H1 (cell line): ENCODE measurements around the gene NTPCR. TPM values are rescaled to one million over a fixed set of nuclear protein-coding genes. Genes with fewer than 3 reads are reported as not detected.
"Not testable (repeated sequence)": the region's sequence is repeated elsewhere in the genome, so short reads cannot be mapped to it uniquely, and the experiment has no call there.

Experiments
- CTCF ChIA-PET: fragments of 300-600 bp; sonication (Branson Sonifier 250); formaldehyde crosslinking; loops from one replicate; lab custom pipeline; 2021; ENCODE audit not compliant: partially characterized antibody; lab: Charles Lee
- POLR2A ChIA-PET: fragments of 300-600 bp; sonication (Branson Sonifier 250); formaldehyde crosslinking; loops from one replicate; lab custom pipeline; 2021; ENCODE audit warnings: inconsistent platforms; ENCODE audit not compliant: partially characterized antibody; lab: Charles Lee
- DNase-seq, 2 experiments: peaks; one replicate each; pipeline versions ENCODE4 v3.0.0 to v3.0.0-alpha.2; 2010 to 2022; ENCODE audit warnings: low spot score in 2 of 2, low read depth in 1 of 2, mixed read lengths in 1 of 2
- FAIRE-seq: peaks from 2 replicates; lab custom pipeline; 2011; peaks lifted over from hg19 to GRCh38; lab: Jason Lieb, UNC
- H2AFZ ChIP-seq: 2 replicates; pipeline ENCODE4 v1.8.1; 2012; ENCODE audit warnings: low read length, inconsistent platforms
- H2AK5ac ChIP-seq: 2 replicates; pipeline ENCODE4 v1.6.1; 2013; ENCODE audit warnings: low read depth, low read length
- H2BK120ac ChIP-seq: replicated peaks from 2 replicates; pipeline ENCODE3; 2013; ENCODE audit warnings: low read depth, low read length, inconsistent platforms
- H2BK12ac ChIP-seq: 2 replicates; pipeline ENCODE4 v1.6.1; 2013; ENCODE audit warnings: low read depth, low read length
- H2BK15ac ChIP-seq: 2 replicates; pipeline ENCODE4 v1.6.1; 2013; ENCODE audit warnings: low read length
- H2BK20ac ChIP-seq: 2 replicates; pipeline ENCODE4 v1.6.1; 2013; ENCODE audit warnings: low read length
- H2BK5ac ChIP-seq: 2 replicates; pipeline ENCODE4 v1.6.1; 2013; ENCODE audit warnings: low read depth, low read length
- H3K14ac ChIP-seq: 2 replicates; pipeline ENCODE4 v1.6.1; 2013; ENCODE audit warnings: inconsistent platforms; ENCODE audit not compliant: insufficient read length
- H3K18ac ChIP-seq: 2 replicates; pipeline ENCODE4 v1.6.1; 2013; ENCODE audit warnings: low read length; ENCODE audit errors: extremely low read depth
- H3K23ac ChIP-seq: 2 replicates; pipeline ENCODE4 v1.6.1; 2013; ENCODE audit warnings: inconsistent platforms; ENCODE audit not compliant: insufficient read length
- H3K23me2 ChIP-seq: 2 replicates; pipeline ENCODE4 v1.6.1; 2013; ENCODE audit warnings: low read depth, low read length
- H3K27ac ChIP-seq: 2 replicates; pipeline ENCODE4 v1.6.1; 2011; ENCODE audit warnings: low read depth, low read length, inconsistent platforms
- H3K27me3 ChIP-seq, 4 experiments: replicated peaks in 1 of 4; 1 replicate in 1 of 4; 2 replicates in 3 of 4; pipeline versions ENCODE4 v1.6.1 to v1.8.1; 2011 to 2013; ENCODE audit warnings: low read length in 3 of 4, mild to moderate bottlenecking in 3 of 4, inconsistent platforms in 2 of 4, mixed read lengths in 2 of 4, moderate library complexity in 1 of 4; ENCODE audit not compliant: control insufficient read depth in 3 of 4, insufficient read depth in 3 of 4; ENCODE audit errors: extremely low read depth in 1 of 4
- H3K36me3 ChIP-seq, 4 experiments: 2 replicates each; pipeline versions ENCODE4 v1.6.1 to v1.8.1; 2011 to 2013; ENCODE audit warnings: mild to moderate bottlenecking in 4 of 4, low read length in 3 of 4, moderate library complexity in 2 of 4, control low read depth in 1 of 4, inconsistent platforms in 1 of 4; ENCODE audit not compliant: insufficient read depth in 4 of 4, control insufficient read depth in 2 of 4
- H3K4ac ChIP-seq: replicated peaks from 2 replicates; pipeline ENCODE3; 2013; ENCODE audit warnings: low read length, low read depth, mixed read lengths, inconsistent platforms; ENCODE audit not compliant: insufficient read length
- H3K4me1 ChIP-seq, 4 experiments: replicated peaks in 1 of 4; 1 replicate in 1 of 4; 2 replicates in 3 of 4; pipeline versions ENCODE4 v1.6.1 to v1.8.1; 2011 to 2013; ENCODE audit warnings: low read length in 3 of 4, inconsistent platforms in 2 of 4, mixed read lengths in 1 of 4; ENCODE audit not compliant: insufficient read depth in 4 of 4, control insufficient read depth in 3 of 4
- H3K4me2 ChIP-seq, 2 experiments: 2 replicates each; pipeline versions ENCODE4 v1.6.1 to v1.8.1; 2011 to 2013; ENCODE audit warnings: low read depth in 2 of 2, low read length in 2 of 2, control low read depth in 1 of 2, inconsistent platforms in 1 of 2, mild to moderate bottlenecking in 1 of 2; ENCODE audit not compliant: insufficient read depth in 1 of 2
- H3K4me3 ChIP-seq, 4 experiments: fragments of 200-600, 300-600 bp in 1 of 4; sonication (generic), shearing (Covaris generic), sonication (Bioruptor Twin) in 1 of 4; 2 replicates each; pipeline versions ENCODE4 v1.5.1 to v1.8.1; 2011 to 2016; ENCODE audit warnings: low read length in 4 of 4, low read depth in 3 of 4, control low read depth in 2 of 4, inconsistent platforms in 2 of 4, mild to moderate bottlenecking in 2 of 4, mixed read lengths in 1 of 4, moderate library complexity in 1 of 4; ENCODE audit not compliant: insufficient read depth in 2 of 4; ENCODE audit errors: extremely low read depth in 1 of 4
- H3K56ac ChIP-seq: replicated peaks from 2 replicates; pipeline ENCODE3; 2013; ENCODE audit warnings: low read depth, mild to moderate bottlenecking, mixed read lengths, low read length, inconsistent platforms; ENCODE audit not compliant: insufficient read length
- H3K79me1 ChIP-seq: 2 replicates; pipeline ENCODE4 v1.6.1; 2013; ENCODE audit warnings: low read depth, low read length, control low read depth
- H3K79me2 ChIP-seq, 2 experiments: 2 replicates each; pipeline versions ENCODE4 v1.6.1 to v1.8.1; 2012 to 2013; ENCODE audit warnings: low read length in 2 of 2, mild to moderate bottlenecking in 2 of 2, inconsistent platforms in 1 of 2; ENCODE audit not compliant: insufficient read depth in 2 of 2, control insufficient read depth in 1 of 2
- H3K9ac ChIP-seq, 4 experiments: replicated peaks in 1 of 4; 1 replicate in 1 of 4; 2 replicates in 3 of 4; pipeline versions ENCODE4 v1.6.1 to v1.8.1; 2011 to 2013; ENCODE audit warnings: low read depth in 3 of 4, low read length in 3 of 4, control low read depth in 2 of 4, mild to moderate bottlenecking in 2 of 4, moderate library complexity in 2 of 4, inconsistent platforms in 1 of 4; ENCODE audit errors: extremely low read depth in 1 of 4
- H3K9me3 ChIP-seq, 2 experiments: 2 replicates each; pipeline versions ENCODE4 v1.6.1 to v1.8.1; 2012 to 2013; ENCODE audit warnings: mild to moderate bottlenecking in 2 of 2, moderate library complexity in 2 of 2, control low read depth in 1 of 2, inconsistent platforms in 1 of 2, low read depth in 1 of 2, low read length in 1 of 2, mixed read lengths in 1 of 2; ENCODE audit not compliant: insufficient read depth in 2 of 2
- H4K20me1 ChIP-seq, 2 experiments: replicated peaks in 1 of 2; 2 replicates each; pipeline versions ENCODE3 to v1.8.1; 2011 to 2013; ENCODE audit warnings: inconsistent platforms in 2 of 2, low read length in 2 of 2, mild to moderate bottlenecking in 1 of 2; ENCODE audit not compliant: insufficient read depth in 2 of 2, control insufficient read depth in 1 of 2
- H4K5ac ChIP-seq: 2 replicates; pipeline ENCODE4 v1.6.1; 2013; ENCODE audit warnings: low read length, low read depth, mixed read lengths, inconsistent platforms; ENCODE audit not compliant: insufficient read length
- H4K8ac ChIP-seq: 2 replicates; pipeline ENCODE4 v1.8.0; 2013; ENCODE audit warnings: mild to moderate bottlenecking, moderate library complexity, low read length, inconsistent platforms; ENCODE audit not compliant: insufficient read depth; ENCODE audit errors: extremely low read depth
- H4K91ac ChIP-seq: replicated peaks from 2 replicates; pipeline ENCODE3; 2013; ENCODE audit warnings: low read length, mixed read lengths, inconsistent platforms; ENCODE audit not compliant: insufficient read length
- ASH2L ChIP-seq: fragments of 200-600, 300-600 bp; sonication (generic); IDR thresholded peaks from one replicate; pipeline ENCODE4 v1.7.1; 2017; ENCODE audit warnings: low read length
- JUN ChIP-seq: IDR thresholded peaks from 2 replicates; pipeline ENCODE4 v1.6.1; 2011; ENCODE audit warnings: low read depth, mild to moderate bottlenecking, improper control_type of control experiment, low read length
- WGBS, 2 experiments: shearing (Covaris generic) in 1 of 2; methylation state at CpG; one replicate each; pipeline versions ENCODE4 v1.1.6 to v1.1.7; 2013 to 2015; ENCODE audit warnings: low lambda C conversion rate in 2 of 2, mixed read lengths in 2 of 2, inconsistent platforms in 1 of 2, low coverage in 1 of 2, missing lambda C conversion rate in 1 of 2; ENCODE audit not compliant: insufficient replicate concordance in 2 of 2, insufficient coverage in 1 of 2, insufficient read length in 1 of 2; ENCODE audit errors: extremely low coverage in 1 of 2, missing lambda C conversion rate in 1 of 2; 5-methylcytosine and 5-hydroxymethylcytosine counted together
- polyA plus RNA-seq, 7 experiments: library from polyadenylated mRNA; depleted of rRNA in 3 of 7; stranded (reverse) in 5 of 7; unstranded in 2 of 7; fragments of >200 nt in 5 of 7; fragments of 200-250 nt in 2 of 7; gene quantifications; 1 replicate in 5 of 7; 2 replicates in 1 of 7; 4 replicates in 1 of 7; pipeline versions ENCODE4 v1.2.1 to v1.2.3, GENCODE V29; 2011 to 2013; ENCODE audit warnings: missing spikeins in 2 of 7, mixed read lengths in 2 of 7
- total RNA-seq: library from RNA; stranded (reverse); fragmentation: NEBNext Ultra II Directional; extraction: Animal tissue kit (Norgen Biotek cat#: 25700); gene quantifications from 2 replicates; pipeline ENCODE4 v1.2.1, GENCODE V29; 2021
- TF ChIP-seq, protein P1 (sequence below): IDR thresholded peaks from 2 replicates; pipeline ENCODE4 v1.6.1; 2011; ENCODE audit warnings: low read depth, mild to moderate bottlenecking, low read length; ENCODE audit not compliant: insufficient read depth

Gene NTPCR
- total and polyA plus RNA-seq, 2 of the 8 experiments (the other 6 are each of a cell fraction or from before 2014, with no cell fraction given): 22.6 to 73.1 TPM

GRCh38 chr1:232912845-232913580 lies 37.4 kb upstream of the NTPCR start (continued):
- TF ChIP-seq ASH2L (no peak), JUN (no peak)
- TF ChIP-seq, protein P1, sequence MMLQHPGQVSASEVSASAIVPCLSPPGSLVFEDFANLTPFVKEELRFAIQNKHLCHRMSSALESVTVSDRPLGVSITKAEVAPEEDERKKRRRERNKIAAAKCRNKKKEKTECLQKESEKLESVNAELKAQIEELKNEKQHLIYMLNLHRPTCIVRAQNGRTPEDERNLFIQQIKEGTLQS: no peak
- TF ChIP-seq, all 59 proteins: peak for 0

GRCh38 chr1:232914271-232914670 lies 36.1 kb upstream of the NTPCR start:
- not testable (repeated sequence) for FAIRE-seq, H3K79me1 ChIP-seq, H2AFZ ChIP-seq

More at GRCh38 chr1:232914271-232914670, 36.1 kb upstream of the NTPCR start:
- POLR2A ChIA-PET, H4K20me1 ChIP-seq, H3K18ac ChIP-seq, H3K27me3 ChIP-seq, H4K91ac ChIP-seq, H3K23me2 ChIP-seq, H3K23ac ChIP-seq, H4K8ac ChIP-seq, H3K27ac ChIP-seq, H2BK20ac ChIP-seq, H3K4me3 ChIP-seq, H3K4ac ChIP-seq, H2BK12ac ChIP-seq, H3K9ac ChIP-seq, H4K5ac ChIP-seq, H2BK5ac ChIP-seq, CTCF ChIA-PET, H3K14ac ChIP-seq, H2BK120ac ChIP-seq, H3K36me3 ChIP-seq, H3K9me3 ChIP-seq, H2AK5ac ChIP-seq, H3K79me2 ChIP-seq, DNase-seq, H2BK15ac ChIP-seq, H3K56ac ChIP-seq, H3K4me2 ChIP-seq: not testable (repeated sequence)
- peaks cover 0 to 10% (median under 1%) of the 10 kb centered on the region in 4 experiments; a peak in 4 of 7 replicates for H3K4me1 ChIP-seq
- 94% methylated on average over 2 of the region's 2 CpGs; no CpG with 5 or more reads in 1 of the 2 experiments for WGBS, 2 experiments
